Aorta (tissue), 5 donors: Measurements from ENCODE around the gene PTPRN2. TPM values are rescaled to one million over a fixed set of nuclear protein-coding genes. Genes with fewer than 3 reads are reported as not detected.

Experiments
- ATAC-seq: fragments of 200-7000 bp; cut with Tn5 transposase; one replicate; pipeline ENCODE4 v1.9.1; 2022; ENCODE audit warnings: moderate library complexity; ENCODE audit not compliant: low FRiP score
- DNase-seq, 2 donors: peaks; one replicate each; pipeline ENCODE4 v3.0.0-alpha.2; 2020
- H3K27ac ChIP-seq, 2 donors: one replicate each; pipeline ENCODE4 v1.5.1; 2013; ENCODE audit warnings: low read length in 2 of 2, mild to moderate bottlenecking in 2 of 2, moderate library complexity in 2 of 2, control low read depth in 1 of 2, inconsistent platforms in 1 of 2, low read depth in 1 of 2
- H3K27me3 ChIP-seq, 2 donors: one replicate each; pipeline ENCODE4 v1.6.1; 2013; ENCODE audit warnings: control low read depth in 1 of 2, low read length in 1 of 2, mild to moderate bottlenecking in 1 of 2, moderate library complexity in 1 of 2; ENCODE audit not compliant: insufficient read depth in 2 of 2, control insufficient read depth in 1 of 2
- H3K36me3 ChIP-seq, 2 donors: one replicate each; pipeline ENCODE4 v1.6.1; 2013; ENCODE audit warnings: control low read depth in 1 of 2, low read length in 1 of 2, mild to moderate bottlenecking in 1 of 2; ENCODE audit not compliant: insufficient read depth in 2 of 2, control insufficient read depth in 1 of 2
- H3K4me1 ChIP-seq, 2 donors: one replicate each; pipeline ENCODE4 v1.6.1; 2013; ENCODE audit warnings: low read length in 2 of 2, control low read depth in 1 of 2, mild to moderate bottlenecking in 1 of 2, moderate library complexity in 1 of 2; ENCODE audit not compliant: insufficient read depth in 2 of 2, control insufficient read depth in 1 of 2
- H3K4me3 ChIP-seq, 2 donors: one replicate each; pipeline ENCODE4 v1.5.1; 2013; ENCODE audit warnings: low read length in 2 of 2, control low read depth in 1 of 2, mild to moderate bottlenecking in 1 of 2
- H3K9me3 ChIP-seq: one replicate; pipeline ENCODE4 v1.6.1; 2013; ENCODE audit warnings: mild to moderate bottlenecking, low read length; ENCODE audit not compliant: control insufficient read depth
- WGBS, 2 donors: extraction: QIAGEN DNeasy Blood & Tissue Kit; methylation state at CpG; one replicate each; pipeline ENCODE4 v1.1.7; 2013; 5-methylcytosine and 5-hydroxymethylcytosine counted together
- intact Hi-C, 2 donors: fragments of 100-400 bp; cut with DNase I; formaldehyde crosslinking; loops; one replicate each; pipeline versions ENCODE4 v1.14.2 to v1.15.0; 2022
- polyA plus RNA-seq, 2 donors: library from polyadenylated mRNA; stranded (reverse); fragments of 200-250 nt; gene quantifications; one replicate each; pipeline ENCODE4 v1.2.3, GENCODE V29; 2013
- total RNA-seq, 2 donors: library from RNA; stranded (reverse); fragmentation: NEBNext Ultra II Directional; extraction: Animal tissue kit (Norgen Biotek cat#: 25700); gene quantifications; one replicate each; pipeline ENCODE4 v1.2.1, GENCODE V29; 2021
- donor health status: healthy with polysubstance abuse.
- donor health status: Bipolar disorder and iron deficiency.
- donor health status: DM: no; HTN: no; CAD: no.
- donor health status: DM: no; HTN: no; CAD: no.
- donor health status: DM: yes; HTN: yes; CAD: no.

PTPRN2 gene
- total and polyA plus RNA-seq, 4 donors: 0.67 to 3.3 (median 1.4) TPM

GRCh38 chr7:157819455-157819807 lies 768.2 kb downstream of the PTPRN2 start:
- Histone ChIP-seq H3K4me1 (no peaks in the 10 kb centered on the region), H3K4me3 (no peak overlapping the region), H3K9me3 (no peaks in the 10 kb centered on the region), H3K36me3 (no peaks in the 10 kb centered on the region), H3K27me3 (no peaks in the 10 kb centered on the region), H3K27ac (no peak overlapping the region)
- intact Hi-C loops: no loop called here
- 65 to 78% methylated on average over 21 of the region's 21 CpGs for WGBS, 2 donors
- ATAC-seq: no peak
- peak; percentile 17 to 42 for DNase-seq

GRCh38 chr7:157818701-157819454 lies 768.7 kb downstream of the PTPRN2 start:
- no peaks in the 10 kb centered on the region for H3K36me3 ChIP-seq
- 68 to 69% methylated on average over 20 of the region's 20 CpGs for WGBS, 2 donors
- DNase-seq (peak; percentile 27 to 45), ATAC-seq (no peak)
- no peaks in the 10 kb centered on the region for H3K4me1 ChIP-seq
- no peaks in the 10 kb centered on the region for H3K27me3 ChIP-seq
- H3K27ac ChIP-seq: no peak overlapping the region
- H3K9me3 ChIP-seq: no peaks in the 10 kb centered on the region
- intact Hi-C loops: no loop called here
- H3K4me3 ChIP-seq: no peak overlapping the region

- Histone ChIP-seq H3K27ac (no peak overlapping the region), H3K4me1 (no peaks in the 10 kb centered on the region), H3K36me3 (no peaks in the 10 kb centered on the region), H3K4me3 (no peak overlapping the region), H3K9me3 (no peaks in the 10 kb centered on the region), H3K27me3 (no peaks in the 10 kb centered on the region)
- peak in 1 of 2 donors; percentile 46 for DNase-seq
- intact Hi-C loops: no loop called here
- 83 to 85% methylated on average over 13 of the region's 13 CpGs for WGBS, 2 donors
- no peak for ATAC-seq
Measured at GRCh38 chr7:157817944-157818700, 769.5 kb downstream of the PTPRN2 start.

DNA sequence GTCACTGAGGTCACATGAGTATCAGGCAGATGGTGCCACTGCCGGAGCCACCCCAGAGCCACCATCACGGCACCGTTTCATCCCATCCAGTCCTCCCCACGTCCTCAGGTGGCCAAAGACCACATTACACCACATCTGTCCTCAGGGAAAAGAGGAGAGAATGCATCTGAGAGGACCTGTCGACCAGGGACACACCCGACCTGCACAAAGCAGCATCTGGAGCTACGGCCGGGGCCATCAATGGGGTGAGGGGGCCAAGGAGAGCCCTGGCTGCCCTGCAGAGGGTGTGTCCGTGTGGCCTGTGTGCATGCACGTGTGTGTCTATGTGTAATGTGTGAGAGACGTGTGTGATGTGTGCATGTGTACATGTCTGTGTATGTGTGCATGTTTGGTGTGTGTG lies 770.2 kb downstream of the PTPRN2 start:
- no peaks in the 10 kb centered on the region for H3K9me3 ChIP-seq
- 67 to 69% methylated on average over 11 of the region's 11 CpGs for whole genome bisulfite sequencing, 2 donors
- no peaks in the 10 kb centered on the region for H3K27me3 ChIP-seq
- H3K36me3 ChIP-seq: no peaks in the 10 kb centered on the region
- no peaks in the 10 kb centered on the region for H3K4me1 ChIP-seq
- intact Hi-C loops: no loop called here
- no peak overlapping the region for H3K4me3 ChIP-seq
- H3K27ac ChIP-seq: no peak overlapping the region
- no peak for ATAC-seq
- peak; percentile 14 to 50 for DNase-seq

DNA sequence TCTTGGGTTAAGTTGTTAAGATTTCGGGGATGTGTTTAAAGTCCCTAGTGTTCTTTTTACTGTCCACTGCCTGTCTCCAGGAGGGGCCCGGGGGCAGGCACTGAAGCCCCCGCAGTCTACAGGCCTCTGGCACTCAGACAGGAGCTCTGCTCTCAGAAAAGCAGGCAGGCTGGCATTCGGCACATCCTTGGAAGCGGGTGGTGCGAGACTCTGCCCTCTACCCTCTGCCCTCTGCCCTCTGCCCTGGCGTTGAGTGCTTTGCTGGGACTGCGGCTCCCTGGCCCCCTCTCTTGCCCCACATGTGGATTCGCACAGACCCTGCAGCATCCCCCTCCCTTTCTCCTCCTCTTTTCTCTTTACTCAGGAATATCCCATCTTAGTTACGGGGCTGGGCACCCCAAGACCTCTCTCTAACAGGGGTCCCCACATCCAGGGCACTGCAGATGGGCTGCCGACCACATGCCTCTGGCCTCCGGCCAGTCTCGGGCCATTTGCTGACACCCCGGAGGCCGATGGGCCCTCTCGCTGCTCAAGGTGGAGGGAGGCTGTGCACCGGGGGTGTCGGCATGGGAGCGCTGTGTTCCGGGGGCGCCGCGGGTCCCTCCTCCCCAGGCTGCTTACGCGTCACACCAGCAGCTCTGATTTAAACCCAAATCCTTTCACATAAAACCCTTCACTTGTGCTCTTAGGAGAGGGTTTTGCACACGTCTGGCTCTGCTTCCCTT lies 770.9 kb downstream of the PTPRN2 start:
- no peaks in the 10 kb centered on the region for H3K4me1 ChIP-seq
- intact Hi-C loops: no loop called here
- H3K27ac ChIP-seq: no peak overlapping the region
- no peaks in the 10 kb centered on the region for H3K36me3 ChIP-seq
- H3K9me3 ChIP-seq: no peaks in the 10 kb centered on the region
- ATAC-seq: no peak
- no peak overlapping the region for H3K4me3 ChIP-seq
- no peaks in the 10 kb centered on the region for H3K27me3 ChIP-seq
- peak; percentile 21 to 66 for DNase-seq
- 83 to 85% methylated on average over 26 of the region's 26 CpGs for WGBS, 2 donors

- intact Hi-C loops: no loop called here
- H3K27ac ChIP-seq: no peak overlapping the region
- no peaks in the 10 kb centered on the region for H3K4me1 ChIP-seq
- WGBS, 2 donors: 42 to 49% methylated on average over 12 of the region's 12 CpGs
- no peak overlapping the region for H3K4me3 ChIP-seq
- no peaks in the 10 kb centered on the region for H3K9me3 ChIP-seq
- no peak for ATAC-seq
- no peaks in the 10 kb centered on the region for H3K36me3 ChIP-seq
- no peaks in the 10 kb centered on the region for H3K27me3 ChIP-seq
- peak; percentile 29 to 59 for DNase-seq
Measured at GRCh38 chr7:157816086-157816485, 771.5 kb downstream of the PTPRN2 start.

DNA sequence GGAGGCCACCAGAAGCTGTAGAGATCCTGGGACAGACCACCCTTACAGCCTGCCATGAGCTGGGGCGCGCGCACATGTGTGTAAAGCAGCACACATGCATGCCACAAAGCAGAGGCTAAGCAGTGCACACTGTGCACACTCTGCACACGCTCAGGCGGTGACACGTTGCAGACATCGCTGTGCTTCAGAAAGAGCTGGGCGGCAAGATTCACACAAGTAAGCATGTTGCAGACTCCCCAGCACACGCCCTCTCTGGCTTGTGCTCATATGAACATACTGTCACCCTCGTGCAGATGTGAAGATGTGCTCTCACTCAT lies 772.0 kb downstream of the PTPRN2 start:
- Histone ChIP-seq H3K9me3 (no peaks in the 10 kb centered on the region), H3K27ac (no peak overlapping the region), H3K27me3 (no peaks in the 10 kb centered on the region), H3K4me3 (no peak overlapping the region), H3K36me3 (no peaks in the 10 kb centered on the region), H3K4me1 (no peaks in the 10 kb centered on the region)
- WGBS, 2 donors: 87 to 89% methylated on average over 10 of the region's 10 CpGs
- intact Hi-C loops: no loop called here
- peak in 1 of 2 donors; percentile 3 for DNase-seq
- ATAC-seq: no peak

- intact Hi-C loops: no loop called here
- 80 to 81% methylated on average over 28 of the region's 28 CpGs for WGBS, 2 donors
- peak; percentile 27 to 61 for DNase-seq
- no peak for ATAC-seq
- Histone ChIP-seq H3K4me3 (no peak overlapping the region), H3K36me3 (no peaks in the 10 kb centered on the region), H3K4me1 (no peaks in the 10 kb centered on the region), H3K27me3 (no peaks in the 10 kb centered on the region), H3K27ac (no peak overlapping the region), H3K9me3 (no peaks in the 10 kb centered on the region)
Measured at GRCh38 chr7:157814931-157815705, 772.5 kb downstream of the PTPRN2 start.
